ENCODE results near the gene LTF. TPM values are rescaled to one million over a fixed set of nuclear protein-coding genes. Genes with fewer than 3 reads are reported as not detected.

The LTF gene
- total and polyA plus RNA-seq, 9 of the 15 experiments (the other 6 are each of a cell fraction or from before 2014, with no cell fraction given) = 0.07 TPM; not detected in 8

- TF ChIP-seq HMGXB4 (CRISPR knock-in tag; IDR thresholded peaks at IDR 0.05) = no peak
- no peak for TF ChIP-seq RFX5 (IDR thresholded peaks at IDR 0.05; ENCODE audit: low read depth, low read length)
- TF ChIP-seq PURB (CRISPR knock-in tag; IDR thresholded peaks at IDR 0.05; ENCODE audit: low read depth) = no peak
- no peak for TF ChIP-seq RBM39 (optimal IDR thresholded peaks at IDR 0.05; ENCODE audit: low read depth, low read length)
- TF ChIP-seq CREB1 (IDR thresholded peaks at IDR 0.05) = no peak
- 0 out of 2 replicates have a peak, but pooled peaks have one; percentile 25 for TF ChIP-seq CREB1 (CRISPR knock-in tag; IDR thresholded peaks at IDR 0.05)
- peak; percentile 59 for TF ChIP-seq MECOM (CRISPR knock-in tag; IDR thresholded peaks at IDR 0.05)
- no peak for TF ChIP-seq ELK1 (CRISPR knock-in tag; IDR thresholded peaks at IDR 0.05)
- no peak for TF ChIP-seq TAF1 (IDR thresholded peaks at IDR 0.05; ENCODE audit: control insufficient read depth, extremely low read depth, insufficient read depth, low read length, severe bottlenecking)
- TF ChIP-seq MTA1 (IDR thresholded peaks at IDR 0.05; ENCODE audit: borderline replicate concordance) = peak; percentile 85; the same call in 1 of the 2 replicates
- TF ChIP-seq NR2C1 (IDR thresholded peaks at IDR 0.05) = peak; percentile 44; the same call in 1 of the 2 replicates
- peak; percentile 68 for TF ChIP-seq NR2C1 (tag; IDR thresholded peaks at IDR 0.05)
- TF ChIP-seq RAD21 (CRISPR knock-in tag; conservative IDR thresholded peaks at IDR 0.05 in 1 of 2, IDR thresholded peaks at IDR 0.05 in 1 of 2) = peak in 1 of 2 experiments; percentile 28; a peak in 2 of 4 replicates
- TF ChIP-seq FOXM1 (IDR thresholded peaks at IDR 0.05; ENCODE audit: low read depth) = peak; percentile 68; the same call in 1 of the 2 replicates
- no peak for TF ChIP-seq FOXM1 (CRISPR knock-in tag; IDR thresholded peaks at IDR 0.05; ENCODE audit: low read depth)
- peak; percentile 53; the same call in 1 of the 2 replicates for TF ChIP-seq ZKSCAN8 (CRISPR knock-in tag; IDR thresholded peaks at IDR 0.05)
- TF ChIP-seq SMARCB1 (IDR thresholded peaks at IDR 0.05; ENCODE audit: insufficient read length, low read depth) = no peak
These were observed 64.5 kb downstream of the LTF start (continued) for GRCh38 chr3:46400000-46400734.

All from K562 (cell line).